ENCODE measurements around the gene IL6.

The IL6 gene

DNA sequence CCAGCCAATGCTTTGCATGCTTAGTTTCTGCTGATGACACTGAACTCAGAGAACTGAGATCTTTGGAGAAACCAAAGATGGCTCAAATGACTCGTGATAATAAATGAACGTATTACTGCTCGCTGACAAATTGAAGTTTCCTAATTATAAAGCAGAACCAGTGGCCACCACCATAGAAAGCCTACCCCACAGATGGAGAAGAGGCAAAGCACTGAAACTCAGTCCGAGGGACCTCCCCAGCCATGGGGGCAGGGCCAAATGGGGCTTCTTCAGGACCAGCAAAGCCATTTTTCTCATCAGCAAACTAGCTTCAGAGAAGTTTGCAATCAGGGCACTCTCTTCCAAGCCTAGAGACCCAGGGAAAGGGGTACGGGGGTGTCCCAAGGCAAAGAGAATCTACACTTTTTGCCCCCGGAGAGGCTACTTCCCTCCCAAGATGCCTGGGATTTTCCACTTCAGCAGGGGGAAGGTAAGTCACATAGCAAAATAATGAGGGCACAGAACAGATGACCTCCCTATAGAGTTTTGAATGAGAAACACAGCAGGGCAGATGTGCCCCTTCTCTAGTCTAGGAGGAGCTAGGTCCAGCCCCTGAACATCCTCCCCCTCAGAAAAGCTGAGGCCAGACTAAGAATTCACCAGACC is 4.3 kb upstream of the IL6 start:
- H3K36me3 ChIP-seq: no peaks in the 10 kb centered on the region
- TF ChIP-seq, protein P1, sequence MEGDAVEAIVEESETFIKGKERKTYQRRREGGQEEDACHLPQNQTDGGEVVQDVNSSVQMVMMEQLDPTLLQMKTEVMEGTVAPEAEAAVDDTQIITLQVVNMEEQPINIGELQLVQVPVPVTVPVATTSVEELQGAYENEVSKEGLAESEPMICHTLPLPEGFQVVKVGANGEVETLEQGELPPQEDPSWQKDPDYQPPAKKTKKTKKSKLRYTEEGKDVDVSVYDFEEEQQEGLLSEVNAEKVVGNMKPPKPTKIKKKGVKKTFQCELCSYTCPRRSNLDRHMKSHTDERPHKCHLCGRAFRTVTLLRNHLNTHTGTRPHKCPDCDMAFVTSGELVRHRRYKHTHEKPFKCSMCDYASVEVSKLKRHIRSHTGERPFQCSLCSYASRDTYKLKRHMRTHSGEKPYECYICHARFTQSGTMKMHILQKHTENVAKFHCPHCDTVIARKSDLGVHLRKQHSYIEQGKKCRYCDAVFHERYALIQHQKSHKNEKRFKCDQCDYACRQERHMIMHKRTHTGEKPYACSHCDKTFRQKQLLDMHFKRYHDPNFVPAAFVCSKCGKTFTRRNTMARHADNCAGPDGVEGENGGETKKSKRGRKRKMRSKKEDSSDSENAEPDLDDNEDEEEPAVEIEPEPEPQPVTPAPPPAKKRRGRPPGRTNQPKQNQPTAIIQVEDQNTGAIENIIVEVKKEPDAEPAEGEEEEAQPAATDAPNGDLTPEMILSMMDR (IDR thresholded peaks at IDR 0.05; ENCODE audit: low read depth, low read length): no peak
- H3K4me1 ChIP-seq: no peaks in the 10 kb centered on the region
- no peak for DNase-seq
- no peak overlapping the region for H3K4me3 ChIP-seq (ENCODE audit: low read depth, low read length)
- peaks cover 51% of the 10 kb centered on the region for H3K27me3 ChIP-seq
- no peaks in the 10 kb centered on the region for H3K9me3 ChIP-seq

DNA sequence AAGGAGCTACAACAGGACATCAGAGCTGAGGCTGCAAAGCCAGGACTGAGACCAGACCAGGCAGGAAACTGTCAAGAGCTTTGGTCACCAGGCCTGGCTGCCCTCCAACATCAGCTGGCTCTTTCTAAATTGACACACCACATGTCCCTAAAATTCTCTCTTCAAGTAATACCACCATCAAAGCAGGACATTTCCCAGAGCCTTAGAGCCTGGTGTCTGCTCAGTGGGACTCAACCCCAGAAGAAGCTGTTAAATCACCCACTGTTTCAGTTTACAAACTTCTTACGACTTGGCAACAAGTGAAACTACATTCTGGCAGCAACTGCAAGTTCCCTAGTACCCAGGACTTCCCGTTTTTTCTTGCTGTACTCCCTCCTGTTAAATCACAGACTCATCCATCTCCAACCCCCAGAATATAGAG is 3.8 kb upstream of the IL6 start:
- H3K4me3 ChIP-seq (ENCODE audit: low read depth, low read length): no peak overlapping the region
- H3K9me3 ChIP-seq: no peaks in the 10 kb centered on the region
- no peaks in the 10 kb centered on the region for H3K36me3 ChIP-seq
- TF ChIP-seq, protein P1 (IDR thresholded peaks at IDR 0.05; ENCODE audit: low read depth, low read length): no peak
- DNase-seq: no peak
- H3K4me1 ChIP-seq: no peaks in the 10 kb centered on the region
- H3K27me3 ChIP-seq: peaks cover 49% of the 10 kb centered on the region

DNA sequence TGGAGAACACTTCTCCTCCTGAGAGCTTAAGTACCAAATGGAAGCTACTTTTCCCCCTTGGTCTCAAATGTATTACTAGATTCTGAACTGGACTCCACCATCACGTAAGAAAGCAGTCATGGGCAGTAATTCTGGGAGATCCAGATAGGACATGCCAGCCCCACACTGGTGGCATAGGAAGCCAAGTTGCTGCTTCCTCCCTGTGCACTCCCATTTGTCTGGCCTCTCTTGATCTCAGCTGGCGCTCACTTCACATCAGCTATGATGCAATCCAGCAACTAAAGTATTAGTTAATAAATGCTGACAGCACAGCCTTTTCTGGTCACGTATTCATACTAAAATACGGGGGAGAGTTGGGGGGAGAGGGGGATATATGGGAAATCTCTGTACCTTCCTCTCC is 3.4 kb upstream of the IL6 start:
- Histone ChIP-seq H3K9me3 (no peaks in the 10 kb centered on the region), H3K36me3 (no peaks in the 10 kb centered on the region), H3K27me3 (peaks cover 45% of the 10 kb centered on the region), H3K4me1 (no peaks in the 10 kb centered on the region), H3K4me3 (ENCODE audit: low read depth, low read length) (no peak overlapping the region)
- TF ChIP-seq, protein P1 (IDR thresholded peaks at IDR 0.05; ENCODE audit: low read depth, low read length): no peak
- no peak for DNase-seq

DNA sequence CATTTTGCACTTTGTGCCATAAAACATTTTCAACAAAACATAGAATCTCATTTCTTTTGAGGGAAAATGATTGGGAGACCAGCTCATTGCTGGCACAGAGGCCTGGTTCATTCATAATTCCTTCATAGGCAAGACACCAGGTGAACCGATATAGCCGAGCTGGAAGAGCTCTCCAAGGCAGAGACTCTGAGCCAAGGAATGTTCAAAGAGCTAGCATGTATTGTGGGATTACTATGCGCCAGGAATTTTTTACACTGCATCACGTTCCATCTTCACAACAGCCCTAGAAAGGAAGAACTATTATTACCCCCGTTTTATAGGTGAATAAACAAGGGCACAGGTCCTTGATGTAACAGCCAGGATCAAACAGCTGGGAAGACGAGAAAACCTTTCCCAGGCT is 2.1 kb upstream of the IL6 start:
- TF ChIP-seq, protein P1 (IDR thresholded peaks at IDR 0.05; ENCODE audit: low read depth, low read length): no peak
- Histone ChIP-seq H3K4me3 (ENCODE audit: low read depth, low read length) (no peak overlapping the region), H3K4me1 (no peaks in the 10 kb centered on the region), H3K36me3 (no peaks in the 10 kb centered on the region), H3K9me3 (no peaks in the 10 kb centered on the region), H3K27me3 (peaks cover 33% of the 10 kb centered on the region)
- no peak for DNase-seq

DNA sequence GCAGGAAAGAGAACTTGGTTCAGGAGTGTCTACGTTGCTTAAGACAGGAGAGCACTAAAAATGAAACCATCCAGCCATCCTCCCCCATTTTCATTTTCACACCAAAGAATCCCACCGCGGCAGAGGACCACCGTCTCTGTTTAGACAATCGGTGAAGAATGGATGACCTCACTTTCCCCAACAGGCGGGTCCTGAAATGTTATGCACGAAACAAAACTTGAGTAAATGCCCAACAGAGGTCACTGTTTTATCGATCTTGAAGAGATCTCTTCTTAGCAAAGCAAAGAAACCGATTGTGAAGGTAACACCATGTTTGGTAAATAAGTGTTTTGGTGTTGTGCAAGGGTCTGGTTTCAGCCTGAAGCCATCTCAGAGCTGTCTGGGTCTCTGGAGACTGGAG is 1.4 kb upstream of the IL6 start:
- Histone ChIP-seq H3K4me1 (no peaks in the 10 kb centered on the region), H3K27me3 (peaks cover 28% of the 10 kb centered on the region), H3K4me3 (ENCODE audit: low read depth, low read length) (no peak overlapping the region), H3K9me3 (no peaks in the 10 kb centered on the region), H3K36me3 (no peaks in the 10 kb centered on the region)
- TF ChIP-seq, protein P1 (IDR thresholded peaks at IDR 0.05; ENCODE audit: low read depth, low read length): peak; percentile 34
- DNase-seq: no peak

DNA sequence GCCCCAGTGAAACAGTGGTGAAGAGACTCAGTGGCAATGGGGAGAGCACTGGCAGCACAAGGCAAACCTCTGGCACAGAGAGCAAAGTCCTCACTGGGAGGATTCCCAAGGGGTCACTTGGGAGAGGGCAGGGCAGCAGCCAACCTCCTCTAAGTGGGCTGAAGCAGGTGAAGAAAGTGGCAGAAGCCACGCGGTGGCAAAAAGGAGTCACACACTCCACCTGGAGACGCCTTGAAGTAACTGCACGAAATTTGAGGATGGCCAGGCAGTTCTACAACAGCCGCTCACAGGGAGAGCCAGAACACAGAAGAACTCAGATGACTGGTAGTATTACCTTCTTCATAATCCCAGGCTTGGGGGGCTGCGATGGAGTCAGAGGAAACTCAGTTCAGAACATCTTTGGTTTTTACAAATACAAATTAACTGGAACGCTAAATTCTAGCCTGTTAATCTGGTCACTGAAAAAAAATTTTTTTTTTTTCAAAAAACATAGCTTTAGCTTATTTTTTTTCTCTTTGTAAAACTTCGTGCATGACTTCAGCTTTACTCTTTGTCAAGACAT is 574 bp upstream of the IL6 start:
- TF ChIP-seq, protein P1 (IDR thresholded peaks at IDR 0.05; ENCODE audit: low read depth, low read length): peak; percentile 41
- Histone ChIP-seq H3K27me3 (peaks cover 23% of the 10 kb centered on the region), H3K4me3 (ENCODE audit: low read depth, low read length) (no peak overlapping the region), H3K36me3 (no peaks in the 10 kb centered on the region), H3K9me3 (no peaks in the 10 kb centered on the region), H3K4me1 (no peaks in the 10 kb centered on the region)
- DNase-seq: peak; percentile 19
